Liver (tissue), 5 donors: ENCODE results near the gene CCDC158. TPM values are rescaled to one million over a fixed set of nuclear protein-coding genes. Genes with fewer than 3 reads are reported as not detected.

Source experiments
- polyA plus RNA-seq, 2 donors: library from polyadenylated mRNA; stranded (reverse) in 1 of 2; unstranded in 1 of 2; fragments of 200-250 nt in 1 of 2; fragments of >200 nt in 1 of 2; fragmentation: Nextera tagmentation in 1 of 2; extraction: Ambion mirVana in 1 of 2; gene quantifications; one replicate each; pipeline versions ENCODE4 v1.2.1 to v1.2.3, GENCODE V29; 2013 to 2015
- small RNA-seq: library from RNA; depleted of rRNA; stranded (forward); fragments of <200 nt; gene quantifications from one replicate; pipeline ENCODE3, GENCODE V24; 2014
- total RNA-seq, 2 donors: library from RNA; depleted of rRNA; stranded (reverse); fragments of >200 nt; gene quantifications; one replicate each; pipeline ENCODE4 v1.2.3, GENCODE V29; 2014
- donor health status: healthy.
- donor health status: healthy.
- donor health status: healthy.

The CCDC158 gene
- total and polyA plus RNA-seq, 4 donors, result 0.28 to 4.0 (median 1.1) TPM

Small RNA genes within 50 kb of the gene (small RNA-seq; reads per million reads assigned to genes)
- gene RF00278 (not detected), gene RNU6-1000P (not detected)

Other genes starting within 250 kb of the CCDC158 start
- gene SCARB2, start 207.3 kb downstream of the CCDC158 start, total RNA-seq, result 100 to 1,000 TPM in 1 of 2 donors, 10 to 100 TPM in 1; 81.0 to 136 TPM
- gene SCARB2, start 207.3 kb downstream of the CCDC158 start, polyA plus RNA-seq, result 10 to 100 TPM; 58.2 to 66.5 TPM
- 1 to 10 TPM; 1.3 to 2.0 TPM for gene FAM47E, start 169.4 kb downstream of the CCDC158 start, total RNA-seq
- 1 to 10 TPM in 1 of 2 donors, under 1 TPM in 1; 0.85 to 2.5 TPM for gene FAM47E, start 169.4 kb downstream of the CCDC158 start, polyA plus RNA-seq
- 10 to 100 TPM; 10.3 to 18.9 TPM for gene STBD1, start 114.4 kb downstream of the CCDC158 start, total RNA-seq
- gene STBD1, start 114.4 kb downstream of the CCDC158 start, polyA plus RNA-seq, result 10 to 100 TPM; 41.7 to 42.5 TPM
- 10 to 100 TPM in 1 of 2 donors, 1 to 10 TPM in 1; 4.7 to 25.8 TPM for gene SHROOM3, start 14.1 kb upstream of the CCDC158 start, total RNA-seq
- 1 to 10 TPM; 8.2 to 9.1 TPM for gene SHROOM3, start 14.1 kb upstream of the CCDC158 start, polyA plus RNA-seq